Fibroblast of villous mesenchyme (primary cell): Measurements from ENCODE around the gene MAPK7. TPM values are rescaled to one million over a fixed set of nuclear protein-coding genes. Genes with fewer than 3 reads are reported as not detected.

Source experiments
- DNase-seq: peaks from one replicate; pipeline ENCODE4 v3.0.0-alpha.2; 2010; ENCODE audit warnings: low read depth
- H3K4me3 ChIP-seq: 2 replicates; pipeline ENCODE4 v1.5.1; 2011; ENCODE audit warnings: low read depth, mild to moderate bottlenecking, low read length
- CTCF ChIP-seq: IDR thresholded peaks from 2 replicates; pipeline ENCODE4 v1.5.1; 2012; ENCODE audit warnings: low read depth, mild to moderate bottlenecking, low read length; ENCODE audit not compliant: insufficient read depth
- total RNA-seq: library from RNA; depleted of rRNA; stranded (reverse); fragments of >200 nt; gene quantifications from 2 replicates; pipeline ENCODE4 v1.2.3, GENCODE V29; 2012

MAPK7 gene
- total RNA-seq, 1 donor: 14.7 TPM

GRCh38 chr17:19402171-19402570, 23.9 kb downstream of the MAPK7 start:
- peak; percentile 40 for DNase-seq
- TF ChIP-seq CTCF: no peak
- H3K4me3 ChIP-seq: no peak overlapping the region

GRCh38 chr17:19403021-19403420, 24.7 kb downstream of the MAPK7 start:
- TF ChIP-seq CTCF: no peak
- no peak overlapping the region for H3K4me3 ChIP-seq
- no peak for DNase-seq

- no peak for DNase-seq
- no peak for TF ChIP-seq CTCF
- no peak overlapping the region for H3K4me3 ChIP-seq
Measured at GRCh38 chr17:19404264-19404663, 26.0 kb downstream of the MAPK7 start.

- no peak overlapping the region for H3K4me3 ChIP-seq
- no peak for TF ChIP-seq CTCF
- DNase-seq: no peak
Measured at GRCh38 chr17:19405114-19405513, 26.8 kb downstream of the MAPK7 start.

- H3K4me3 ChIP-seq: no peak overlapping the region
- no peak for TF ChIP-seq CTCF
- no peak for DNase-seq
Measured at GRCh38 chr17:19407601-19408345, 29.5 kb downstream of the MAPK7 start.

GRCh38 chr17:19408346-19408710, 30.0 kb downstream of the MAPK7 start:
- DNase-seq: peak; percentile 25
- H3K4me3 ChIP-seq: no peak overlapping the region
- TF ChIP-seq CTCF: no peak

- DNase-seq: no peak
- TF ChIP-seq CTCF: no peak
- no peak overlapping the region for H3K4me3 ChIP-seq
Measured at GRCh38 chr17:19409066-19409465, 30.8 kb downstream of the MAPK7 start.
